ENCODE data around the gene ANKAR. TPM values are rescaled to one million over a fixed set of nuclear protein-coding genes. Genes with fewer than 3 reads are reported as not detected.

Gene ANKAR
- total RNA-seq, 1 experiment from 2014 or later: 1.3 TPM

DNA sequence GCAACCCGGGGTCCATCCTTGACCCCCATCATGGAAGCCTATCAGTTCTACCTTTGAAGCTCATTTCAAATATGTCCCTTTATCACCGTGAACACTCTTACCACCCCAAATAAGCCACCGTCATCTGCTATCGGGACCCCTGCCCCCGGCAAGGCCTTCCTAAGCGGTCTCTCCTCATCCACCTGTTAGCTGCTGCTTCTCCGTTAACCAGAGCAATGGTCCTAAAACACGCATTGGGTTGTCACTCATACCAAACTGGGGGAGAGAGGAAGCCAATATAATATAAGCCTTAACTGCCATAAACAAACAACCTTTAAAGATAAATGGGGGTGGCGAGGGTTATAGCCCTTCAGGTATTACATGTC, 12.5 kb upstream of the ANKAR start (continued):
- TF ChIP-seq, protein P1, sequence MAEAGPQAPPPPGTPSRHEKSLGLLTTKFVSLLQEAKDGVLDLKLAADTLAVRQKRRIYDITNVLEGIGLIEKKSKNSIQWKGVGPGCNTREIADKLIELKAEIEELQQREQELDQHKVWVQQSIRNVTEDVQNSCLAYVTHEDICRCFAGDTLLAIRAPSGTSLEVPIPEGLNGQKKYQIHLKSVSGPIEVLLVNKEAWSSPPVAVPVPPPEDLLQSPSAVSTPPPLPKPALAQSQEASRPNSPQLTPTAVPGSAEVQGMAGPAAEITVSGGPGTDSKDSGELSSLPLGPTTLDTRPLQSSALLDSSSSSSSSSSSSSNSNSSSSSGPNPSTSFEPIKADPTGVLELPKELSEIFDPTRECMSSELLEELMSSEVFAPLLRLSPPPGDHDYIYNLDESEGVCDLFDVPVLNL (CRISPR knock-in tag; IDR thresholded peaks at IDR 0.05; ENCODE audit: borderline replicate concordance, low read depth): no peak
- TF ChIP-seq NFATC4 (CRISPR knock-in tag; IDR thresholded peaks at IDR 0.05) (no peak), ESRRA (CRISPR knock-in tag; IDR thresholded peaks at IDR 0.05; ENCODE audit: borderline replicate concordance) (no peak), PRRX2 (CRISPR knock-in tag; IDR thresholded peaks at IDR 0.05) (no peak), NR2C2 (CRISPR knock-in tag; IDR thresholded peaks at IDR 0.05) (no peak), ATF3 (CRISPR knock-in tag; conservative IDR thresholded peaks at IDR 0.05) (no peak)
- TF ChIP-seq, protein P2, sequence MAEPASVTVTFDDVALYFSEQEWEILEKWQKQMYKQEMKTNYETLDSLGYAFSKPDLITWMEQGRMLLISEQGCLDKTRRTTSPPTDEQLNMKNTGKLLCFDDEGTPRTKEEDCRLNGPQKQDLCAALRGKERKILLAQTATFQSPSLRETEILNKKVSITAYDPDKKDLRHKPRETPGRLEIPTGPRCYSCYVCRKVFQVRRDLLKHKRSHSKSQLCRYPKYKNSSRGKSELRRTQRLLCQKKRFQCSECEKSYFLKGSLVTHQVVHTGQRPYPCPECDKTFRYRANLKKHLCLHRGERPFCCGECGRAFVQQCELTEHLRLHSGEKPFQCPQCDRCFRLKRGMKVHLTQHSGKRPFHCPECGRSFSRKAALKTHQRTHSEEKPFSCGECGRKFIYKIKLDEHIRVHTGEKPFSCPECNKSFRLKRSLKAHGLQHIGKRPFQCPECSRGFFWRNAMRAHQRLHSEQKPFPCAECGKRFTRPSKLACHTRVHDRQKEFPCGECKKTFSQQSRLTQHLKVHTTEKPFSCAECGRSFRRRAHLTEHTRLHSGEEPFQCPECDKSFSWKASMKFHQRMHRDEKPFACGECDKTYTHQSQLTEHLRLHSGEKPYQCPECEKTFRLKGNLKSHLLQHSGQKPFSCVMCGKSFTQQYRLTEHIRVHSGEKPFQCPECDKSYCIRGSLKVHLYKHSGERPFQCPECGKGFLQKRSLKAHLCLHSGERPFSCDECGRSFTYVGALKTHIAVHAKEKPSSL (CRISPR knock-in tag; conservative IDR thresholded peaks at IDR 0.05): no peak

GRCh38 chr2:189662669-189663226, 11.7 kb upstream of the ANKAR start:
- Mint-ChIP-seq H3K9me3 (no peaks in the 10 kb centered on the region), H3K27ac (no peak overlapping the region), H3K27me3 (ENCODE audit: low read depth) (no peaks in the 10 kb centered on the region), H3K4me1 (peaks cover 5% of the 10 kb centered on the region; the same call in 1 of the 2 replicates), H3K4me3 (no peak overlapping the region), H3K36me3 (peaks cover 15% of the 10 kb centered on the region)
- no peak for ATAC-seq
- ChIA-PET CTCF (interaction anchor here (1.4 kb wide), 1 partner anchor 100 kb away, joined by 5 read pairs; the partner anchor contains the start of gene OSGEPL1), POLR2A (no interaction called here)
- DNase-seq (ENCODE audit: low spot score): no peak
- TF ChIP-seq TP53 (CRISPR knock-in tag; IDR thresholded peaks at IDR 0.05): no peak
- TF ChIP-seq FOXJ3 (CRISPR knock-in tag; IDR thresholded peaks at IDR 0.05; ENCODE audit: borderline replicate concordance): no peak
- no peak for TF ChIP-seq HMGA2 (CRISPR knock-in tag; IDR thresholded peaks at IDR 0.05)
- TF ChIP-seq, protein P3, sequence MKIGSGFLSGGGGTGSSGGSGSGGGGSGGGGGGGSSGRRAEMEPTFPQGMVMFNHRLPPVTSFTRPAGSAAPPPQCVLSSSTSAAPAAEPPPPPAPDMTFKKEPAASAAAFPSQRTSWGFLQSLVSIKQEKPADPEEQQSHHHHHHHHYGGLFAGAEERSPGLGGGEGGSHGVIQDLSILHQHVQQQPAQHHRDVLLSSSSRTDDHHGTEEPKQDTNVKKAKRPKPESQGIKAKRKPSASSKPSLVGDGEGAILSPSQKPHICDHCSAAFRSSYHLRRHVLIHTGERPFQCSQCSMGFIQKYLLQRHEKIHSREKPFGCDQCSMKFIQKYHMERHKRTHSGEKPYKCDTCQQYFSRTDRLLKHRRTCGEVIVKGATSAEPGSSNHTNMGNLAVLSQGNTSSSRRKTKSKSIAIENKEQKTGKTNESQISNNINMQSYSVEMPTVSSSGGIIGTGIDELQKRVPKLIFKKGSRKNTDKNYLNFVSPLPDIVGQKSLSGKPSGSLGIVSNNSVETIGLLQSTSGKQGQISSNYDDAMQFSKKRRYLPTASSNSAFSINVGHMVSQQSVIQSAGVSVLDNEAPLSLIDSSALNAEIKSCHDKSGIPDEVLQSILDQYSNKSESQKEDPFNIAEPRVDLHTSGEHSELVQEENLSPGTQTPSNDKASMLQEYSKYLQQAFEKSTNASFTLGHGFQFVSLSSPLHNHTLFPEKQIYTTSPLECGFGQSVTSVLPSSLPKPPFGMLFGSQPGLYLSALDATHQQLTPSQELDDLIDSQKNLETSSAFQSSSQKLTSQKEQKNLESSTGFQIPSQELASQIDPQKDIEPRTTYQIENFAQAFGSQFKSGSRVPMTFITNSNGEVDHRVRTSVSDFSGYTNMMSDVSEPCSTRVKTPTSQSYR (CRISPR knock-in tag; IDR thresholded peaks at IDR 0.05): no peak
- TF ChIP-seq ELF4 (CRISPR knock-in tag; IDR thresholded peaks at IDR 0.05; ENCODE audit: low read depth): no peak
- TF ChIP-seq GRHL2 (CRISPR knock-in tag; IDR thresholded peaks at IDR 0.05; ENCODE audit: insufficient replicate concordance, severe bottlenecking): no peak
- no peak for TF ChIP-seq NR2C2 (CRISPR knock-in tag; IDR thresholded peaks at IDR 0.05)
- TF ChIP-seq NR1H2 (CRISPR knock-in tag; IDR thresholded peaks at IDR 0.05): no peak
- TF ChIP-seq IRF2 (CRISPR knock-in tag; IDR thresholded peaks at IDR 0.05; ENCODE audit: borderline replicate concordance, low read depth): no peak
- TF ChIP-seq TEAD1 (CRISPR knock-in tag; IDR thresholded peaks at IDR 0.05): no peak
- no peak for TF ChIP-seq AFF4 (CRISPR knock-in tag; IDR thresholded peaks at IDR 0.05; ENCODE audit: borderline replicate concordance)
- TF ChIP-seq PRDM15 (CRISPR knock-in tag; IDR thresholded peaks at IDR 0.05): no peak
- TF ChIP-seq ATF1 (CRISPR knock-in tag; IDR thresholded peaks at IDR 0.05): no peak
- TF ChIP-seq ETV6 (CRISPR knock-in tag; IDR thresholded peaks at IDR 0.05): no peak
- TF ChIP-seq E2F5 (CRISPR knock-in tag; IDR thresholded peaks at IDR 0.05): no peak

Data from WTC11 (cell line).